Activated naive CD8-positive, alpha-beta T cell treated with anti-CD3 and anti-CD28 coated beads for 36 hours (primary cell): ENCODE data around the gene UBE3B. TPM values are rescaled to one million over a fixed set of nuclear protein-coding genes. Genes with fewer than 3 reads are reported as not detected.
"Not testable (repeated sequence)": the region's sequence is repeated elsewhere in the genome, so short reads cannot be mapped to it uniquely, and the experiment has no call there.

ENCODE experiments used
- DNase-seq: peaks from one replicate; pipeline ENCODE4 v3.0.0; 2021
- H3K27ac Mint-ChIP-seq: one replicate; pipeline ENCODE4 v1.8.0; 2022; ENCODE audit warnings: mild to moderate bottlenecking, moderate library complexity, mixed read lengths
- H3K27me3 Mint-ChIP-seq: one replicate; pipeline ENCODE4 v1.8.0; 2022; ENCODE audit warnings: mild to moderate bottlenecking, mixed read lengths
- H3K36me3 Mint-ChIP-seq: one replicate; pipeline ENCODE4 v1.8.0; 2021; ENCODE audit warnings: mild to moderate bottlenecking, mixed read lengths
- H3K4me1 Mint-ChIP-seq: one replicate; pipeline ENCODE4 v1.8.0; 2021; ENCODE audit warnings: mixed read lengths
- H3K4me3 Mint-ChIP-seq: one replicate; pipeline ENCODE4 v1.8.0; 2022; ENCODE audit warnings: mild to moderate bottlenecking, moderate library complexity, mixed read lengths
- H3K9me3 Mint-ChIP-seq: one replicate; pipeline ENCODE4 v1.8.0; 2022; ENCODE audit warnings: mixed read lengths
- total RNA-seq, 2 experiments: library from RNA; stranded (reverse); gene quantifications; one replicate each; pipeline ENCODE4 v1.2.3, GENCODE V29; 2021

The UBE3B gene, protein sequence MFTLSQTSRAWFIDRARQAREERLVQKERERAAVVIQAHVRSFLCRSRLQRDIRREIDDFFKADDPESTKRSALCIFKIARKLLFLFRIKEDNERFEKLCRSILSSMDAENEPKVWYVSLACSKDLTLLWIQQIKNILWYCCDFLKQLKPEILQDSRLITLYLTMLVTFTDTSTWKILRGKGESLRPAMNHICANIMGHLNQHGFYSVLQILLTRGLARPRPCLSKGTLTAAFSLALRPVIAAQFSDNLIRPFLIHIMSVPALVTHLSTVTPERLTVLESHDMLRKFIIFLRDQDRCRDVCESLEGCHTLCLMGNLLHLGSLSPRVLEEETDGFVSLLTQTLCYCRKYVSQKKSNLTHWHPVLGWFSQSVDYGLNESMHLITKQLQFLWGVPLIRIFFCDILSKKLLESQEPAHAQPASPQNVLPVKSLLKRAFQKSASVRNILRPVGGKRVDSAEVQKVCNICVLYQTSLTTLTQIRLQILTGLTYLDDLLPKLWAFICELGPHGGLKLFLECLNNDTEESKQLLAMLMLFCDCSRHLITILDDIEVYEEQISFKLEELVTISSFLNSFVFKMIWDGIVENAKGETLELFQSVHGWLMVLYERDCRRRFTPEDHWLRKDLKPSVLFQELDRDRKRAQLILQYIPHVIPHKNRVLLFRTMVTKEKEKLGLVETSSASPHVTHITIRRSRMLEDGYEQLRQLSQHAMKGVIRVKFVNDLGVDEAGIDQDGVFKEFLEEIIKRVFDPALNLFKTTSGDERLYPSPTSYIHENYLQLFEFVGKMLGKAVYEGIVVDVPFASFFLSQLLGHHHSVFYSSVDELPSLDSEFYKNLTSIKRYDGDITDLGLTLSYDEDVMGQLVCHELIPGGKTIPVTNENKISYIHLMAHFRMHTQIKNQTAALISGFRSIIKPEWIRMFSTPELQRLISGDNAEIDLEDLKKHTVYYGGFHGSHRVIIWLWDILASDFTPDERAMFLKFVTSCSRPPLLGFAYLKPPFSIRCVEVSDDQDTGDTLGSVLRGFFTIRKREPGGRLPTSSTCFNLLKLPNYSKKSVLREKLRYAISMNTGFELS
- total RNA-seq = 10 to 100 TPM; 23.4 to 23.5 TPM

DNA sequence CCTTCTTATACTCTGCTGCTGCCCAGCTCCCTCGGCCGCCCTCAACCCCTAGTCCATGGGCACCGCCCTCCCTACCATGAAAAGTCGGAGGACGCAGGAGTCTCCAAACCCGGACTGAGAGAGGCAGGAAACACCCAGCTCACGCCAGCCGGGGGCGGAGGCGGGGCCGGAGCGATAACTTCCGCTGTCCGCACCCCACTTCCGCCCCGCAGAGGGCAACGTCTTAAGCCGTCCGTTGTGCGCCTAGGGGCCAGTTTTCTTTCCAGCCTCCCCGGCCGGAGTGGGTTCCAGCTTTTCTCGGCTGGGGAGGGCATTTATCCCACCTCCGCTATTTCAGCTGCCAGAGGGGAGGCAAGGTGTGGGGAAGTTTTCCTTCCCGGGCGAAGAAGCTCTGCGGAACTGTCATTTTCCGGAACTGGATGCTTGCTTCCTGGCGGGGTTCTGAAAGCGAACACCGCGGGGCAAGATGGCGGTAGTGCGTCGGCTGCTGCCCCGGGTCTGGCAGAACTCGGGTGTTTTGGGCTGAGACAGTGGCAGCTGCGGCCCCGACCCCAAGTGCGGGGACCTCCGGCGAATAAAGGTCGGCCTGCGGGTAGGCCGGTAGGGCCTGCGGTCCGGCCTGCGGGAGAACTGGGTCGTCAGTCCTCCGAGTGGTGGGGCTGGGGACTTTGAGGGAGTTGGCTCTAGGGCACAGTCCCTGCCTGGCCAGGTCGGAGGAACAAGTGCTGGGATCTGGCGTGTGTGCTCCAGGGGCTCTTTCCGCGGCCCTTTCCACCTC, at the start of gene UBE3B, which contains the start of gene KCTD10:
UBE3B (plus strand) TSS at position 450 of the 778 bp plus-strand sequence. CDS start 5,918 bp downstream, outside the sequence.
KCTD10 (minus strand) TSS at position 116 of the 778 bp plus-strand sequence; CDS start at position 78, 38 bp downstream.
- peak within 1 kb of the TSS; percentile 100 for H3K27ac Mint-ChIP-seq
- peak; percentile 88 for DNase-seq
- no peaks in the 10 kb centered on the region for H3K9me3 Mint-ChIP-seq
- peaks cover 29% of the 10 kb centered on the region for H3K4me1 Mint-ChIP-seq
- no peaks in the 10 kb centered on the region for H3K27me3 Mint-ChIP-seq
- peak within 1 kb of the TSS; percentile 99 for H3K4me3 Mint-ChIP-seq
- peaks cover 3% of the 10 kb centered on the region for H3K36me3 Mint-ChIP-seq

DNA sequence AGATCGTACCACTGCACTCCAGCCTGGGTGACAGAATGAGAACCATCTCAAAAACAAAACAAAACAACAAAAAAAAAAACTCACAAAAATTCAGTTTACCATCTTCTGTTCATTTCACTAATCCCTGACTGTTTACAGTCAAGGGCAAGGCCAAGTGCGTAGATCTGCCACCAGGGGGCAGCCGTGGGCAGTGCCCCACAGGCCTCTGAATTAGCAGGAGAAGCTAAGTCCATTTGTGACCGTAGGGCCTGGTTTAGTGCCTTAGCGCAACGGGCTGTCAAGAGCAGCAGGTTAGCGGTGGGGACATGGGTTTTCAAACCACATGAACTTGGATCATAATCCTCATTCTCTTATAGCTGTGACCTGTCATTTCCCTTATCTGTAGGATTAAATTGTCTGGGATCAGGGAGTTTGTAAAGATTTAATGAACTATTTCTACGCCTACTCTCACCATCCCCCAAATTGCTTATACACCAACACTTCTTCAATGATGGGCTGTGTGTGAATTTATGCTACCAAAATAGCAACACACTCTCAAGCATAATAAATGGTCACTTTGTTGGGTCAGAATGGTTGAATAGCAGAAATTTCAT, 49.3 kb upstream of the UBE3B start:
- H3K36me3 Mint-ChIP-seq = no peaks in the 10 kb centered on the region
- H3K4me3 Mint-ChIP-seq = no peak overlapping the region
- DNase-seq = peak; percentile 71
- no peak overlapping the region for H3K27ac Mint-ChIP-seq
- H3K27me3 Mint-ChIP-seq = peaks cover 6% of the 10 kb centered on the region
- no peaks in the 10 kb centered on the region for H3K9me3 Mint-ChIP-seq
- peaks cover 4% of the 10 kb centered on the region for H3K4me1 Mint-ChIP-seq

- H3K4me3 Mint-ChIP-seq, H3K4me1 Mint-ChIP-seq, H3K9me3 Mint-ChIP-seq, H3K27ac Mint-ChIP-seq, H3K27me3 Mint-ChIP-seq, DNase-seq, H3K36me3 Mint-ChIP-seq: not testable (repeated sequence)
Measured at GRCh38 chr12:109428804-109429203, 48.6 kb upstream of the UBE3B start.

- H3K9me3 Mint-ChIP-seq = no peaks in the 10 kb centered on the region
- H3K27me3 Mint-ChIP-seq = peaks cover 2% of the 10 kb centered on the region
- H3K36me3 Mint-ChIP-seq = no peaks in the 10 kb centered on the region
- no peak overlapping the region for H3K27ac Mint-ChIP-seq
- H3K4me1 Mint-ChIP-seq = peaks cover 9% of the 10 kb centered on the region
- no peak overlapping the region for H3K4me3 Mint-ChIP-seq
- DNase-seq = no peak
Measured at GRCh38 chr12:109430244-109430643, 47.2 kb upstream of the UBE3B start.

DNA sequence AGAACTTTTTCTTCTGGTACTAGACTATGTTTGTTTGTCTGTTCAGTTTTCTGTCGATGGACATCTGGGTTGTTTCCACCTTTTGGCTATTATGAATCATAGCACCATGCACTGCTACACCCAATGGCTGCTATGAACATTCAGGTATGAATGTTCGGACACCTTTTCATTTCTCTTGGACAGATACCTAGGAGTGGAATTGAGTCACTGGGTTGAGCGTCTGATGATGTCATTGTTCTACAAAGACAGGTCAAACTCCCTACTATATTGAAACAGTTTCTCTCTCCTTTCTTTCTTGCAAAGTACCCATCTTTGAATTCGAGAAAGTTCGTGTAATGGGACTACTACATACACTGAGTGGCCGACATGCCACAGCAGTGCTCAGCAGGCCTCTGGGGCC, 45.0 kb upstream of the UBE3B start:
- Mint-ChIP-seq H3K4me3 (no peak overlapping the region), H3K27ac (no peak overlapping the region), H3K27me3 (no peaks in the 10 kb centered on the region), H3K9me3 (no peaks in the 10 kb centered on the region), H3K4me1 (peaks cover 9% of the 10 kb centered on the region), H3K36me3 (no peaks in the 10 kb centered on the region)
- no peak for DNase-seq

- DNase-seq = peak; percentile 80
- H3K36me3 Mint-ChIP-seq = no peaks in the 10 kb centered on the region
- H3K4me1 Mint-ChIP-seq = peaks cover 9% of the 10 kb centered on the region
- H3K9me3 Mint-ChIP-seq = no peaks in the 10 kb centered on the region
- no peak overlapping the region for H3K4me3 Mint-ChIP-seq
- no peak overlapping the region for H3K27ac Mint-ChIP-seq
- no peaks in the 10 kb centered on the region for H3K27me3 Mint-ChIP-seq
Measured at GRCh38 chr12:109432842-109433304, 44.6 kb upstream of the UBE3B start.

GRCh38 chr12:109433618-109434017, 43.8 kb upstream of the UBE3B start:
- Mint-ChIP-seq H3K9me3 (no peaks in the 10 kb centered on the region), H3K4me3 (no peak overlapping the region), H3K27me3 (no peaks in the 10 kb centered on the region), H3K27ac (no peak overlapping the region), H3K36me3 (no peaks in the 10 kb centered on the region), H3K4me1 (peaks cover 9% of the 10 kb centered on the region)
- DNase-seq = no peak

- Mint-ChIP-seq H3K36me3 (no peaks in the 10 kb centered on the region), H3K9me3 (no peaks in the 10 kb centered on the region), H3K4me1 (peaks cover 9% of the 10 kb centered on the region), H3K27me3 (no peaks in the 10 kb centered on the region), H3K4me3 (no peak overlapping the region), H3K27ac (no peak overlapping the region)
- DNase-seq = no peak
Measured at GRCh38 chr12:109434582-109434981, 42.9 kb upstream of the UBE3B start.

- Mint-ChIP-seq H3K27ac (no peak overlapping the region), H3K4me1 (peaks cover 9% of the 10 kb centered on the region), H3K9me3 (no peaks in the 10 kb centered on the region), H3K27me3 (no peaks in the 10 kb centered on the region), H3K4me3 (no peak overlapping the region), H3K36me3 (no peaks in the 10 kb centered on the region)
- no peak for DNase-seq
Measured at GRCh38 chr12:109435428-109436187, 41.8 kb upstream of the UBE3B start.

GRCh38 chr12:109436188-109436560, 41.3 kb upstream of the UBE3B start:
- Mint-ChIP-seq H3K27me3 (no peaks in the 10 kb centered on the region), H3K27ac (no peak overlapping the region), H3K4me3 (no peak overlapping the region), H3K36me3 (no peaks in the 10 kb centered on the region), H3K4me1 (peaks cover 9% of the 10 kb centered on the region), H3K9me3 (no peaks in the 10 kb centered on the region)
- DNase-seq = no peak

DNA sequence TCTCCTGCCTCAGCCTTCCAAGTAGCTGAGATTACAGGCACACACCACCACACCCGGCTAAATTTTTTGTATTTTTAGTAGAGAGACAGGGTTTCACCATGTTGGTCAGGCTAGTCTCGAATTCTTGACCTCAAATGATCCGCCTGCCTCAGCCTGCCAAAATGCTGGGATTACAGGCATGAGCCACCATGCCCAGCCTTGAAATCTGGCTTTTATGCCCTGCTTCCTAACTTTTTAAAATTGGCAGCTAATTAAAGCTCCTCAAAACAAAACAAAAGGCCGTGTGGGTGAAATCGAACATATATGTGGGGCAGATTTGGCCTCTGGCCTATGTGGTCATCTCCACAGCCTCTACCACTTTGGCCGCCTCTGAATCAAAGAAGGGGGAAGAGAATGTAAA, 38.3 kb upstream of the UBE3B start:
- no peaks in the 10 kb centered on the region for H3K27me3 Mint-ChIP-seq
- DNase-seq = no peak
- no peaks in the 10 kb centered on the region for H3K36me3 Mint-ChIP-seq
- H3K4me3 Mint-ChIP-seq = no peak overlapping the region
- H3K9me3 Mint-ChIP-seq = no peaks in the 10 kb centered on the region
- no peaks in the 10 kb centered on the region for H3K4me1 Mint-ChIP-seq
- no peak overlapping the region for H3K27ac Mint-ChIP-seq

DNA sequence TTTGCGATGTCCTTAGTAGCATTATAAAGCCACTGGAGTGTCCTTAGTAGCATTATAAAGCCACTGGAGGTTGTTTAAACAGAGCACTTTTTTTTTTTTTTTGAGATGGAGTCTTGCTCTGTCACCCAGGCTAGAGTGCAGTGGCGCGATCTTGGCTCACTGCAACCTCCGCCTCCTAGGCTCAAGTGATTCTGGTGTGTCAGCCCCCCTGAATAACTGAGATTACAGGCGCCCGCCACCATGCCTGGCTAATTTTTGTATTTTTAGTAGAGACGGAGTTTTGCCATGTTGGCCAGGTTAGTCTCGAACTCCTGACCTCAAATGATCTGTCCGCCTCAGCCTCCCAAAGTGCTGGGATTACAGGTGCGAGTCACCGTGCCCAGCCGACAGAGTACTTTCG, 37.5 kb upstream of the UBE3B start:
- not testable (repeated sequence) for H3K4me1 Mint-ChIP-seq, H3K4me3 Mint-ChIP-seq, H3K36me3 Mint-ChIP-seq, H3K9me3 Mint-ChIP-seq, DNase-seq, H3K27ac Mint-ChIP-seq, H3K27me3 Mint-ChIP-seq

DNA sequence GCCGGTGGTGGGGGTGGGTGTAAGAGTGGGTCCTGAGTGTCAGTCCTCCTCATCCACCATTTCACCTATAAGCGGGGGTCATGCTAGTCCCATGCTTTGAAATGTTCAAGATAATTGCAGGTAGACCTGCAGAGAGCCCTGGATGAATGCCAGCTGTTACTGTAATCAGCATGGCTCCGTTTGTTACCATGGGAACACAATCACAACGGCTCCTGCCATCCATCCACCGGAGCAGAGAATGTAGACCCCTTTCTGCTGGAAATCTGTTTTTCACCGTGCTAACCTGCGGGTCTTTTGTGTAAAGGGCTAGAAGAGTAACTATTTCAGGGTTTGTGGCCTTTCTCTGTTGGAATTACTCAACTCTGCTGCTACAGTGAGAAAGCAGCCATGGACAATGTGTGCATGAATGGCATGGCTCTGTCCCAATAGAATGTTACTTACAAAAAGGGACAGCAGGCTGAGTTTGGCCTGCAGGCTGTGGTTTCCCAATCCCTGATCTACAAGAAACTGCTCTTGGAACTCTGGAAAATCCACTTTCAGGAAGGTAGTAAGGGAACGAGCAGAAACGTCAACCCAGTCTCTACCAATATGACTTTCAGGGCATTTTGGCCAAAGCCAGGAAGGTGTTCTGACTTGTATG, 36.5 kb upstream of the UBE3B start:
- Mint-ChIP-seq H3K4me1 (no peaks in the 10 kb centered on the region), H3K9me3 (no peaks in the 10 kb centered on the region), H3K4me3 (no peak overlapping the region), H3K27me3 (no peaks in the 10 kb centered on the region), H3K27ac (no peak overlapping the region), H3K36me3 (no peaks in the 10 kb centered on the region)
- no peak for DNase-seq
